K562 (cell line): ENCODE measurements around the gene NUDT5. TPM values are rescaled to one million over a fixed set of nuclear protein-coding genes. Genes with fewer than 3 reads are reported as not detected.

Experiments used
- ATAC-seq: fragments of 200-7000 bp; cut with Tn5 transposase; 3 replicates; pipeline ENCODE4 v1.9.1; 2020; ENCODE audit warnings: moderate library complexity
- BruUV-seq: library from RNA; stranded (reverse); fragments of 400-500 nt; replicated peaks from 2 replicates; lab custom pipeline; 2021; lab: Mats Ljungman, UMichigan
- CTCF ChIA-PET: fragments of 300-600 bp; formaldehyde crosslinking; extraction: SDS; loops from one replicate; lab custom pipeline; 2021; ENCODE audit warnings: low intra/inter-chr PET ratio; lab: Yijun Ruan, JAX
- POLR2A ChIA-PET: fragments of 300-600, 350-650 bp; sonication (Branson Sonifier 250); formaldehyde crosslinking; extraction: SDS; loops from one replicate; lab custom pipeline; 2021; ENCODE audit warnings: antibody characterized with exemption, inconsistent platforms; lab: Yijun Ruan, JAX
- DNase-seq, 4 experiments: peaks; one replicate each; pipeline versions ENCODE4 v3.0.0 to v3.0.0-alpha.2; 2011 to 2018; ENCODE audit warnings: low spot score in 3 of 4, mixed read lengths in 3 of 4; ENCODE audit errors: extremely low read depth in 1 of 4
- FAIRE-seq: peaks from 2 replicates; lab custom pipeline; 2011; peaks lifted over from hg19 to GRCh38; lab: Jason Lieb, UNC
- H2AFZ ChIP-seq: 2 replicates; pipeline ENCODE4 v1.6.0; 2011; ENCODE audit warnings: low read depth, low read length, control low read depth, inconsistent platforms
- H3K27ac ChIP-seq: fragments of 200-600 bp; 3 replicates; pipeline ENCODE4 v1.8.0; 2011; ENCODE audit warnings: low read depth, mild to moderate bottlenecking, control low read depth, inconsistent platforms, low read length, moderate library complexity, mixed read lengths; ENCODE audit errors: extremely low read depth
- H3K27me3 ChIP-seq, 2 experiments: fragments of 300-600 bp in 1 of 2; 2 replicates in 1 of 2; 3 replicates in 1 of 2; pipeline versions ENCODE4 v1.6.0 to v1.8.0; 2011; ENCODE audit warnings: inconsistent platforms in 2 of 2, low read length in 2 of 2, mild to moderate bottlenecking in 1 of 2, mixed read lengths in 1 of 2, moderate library complexity in 1 of 2; ENCODE audit not compliant: control insufficient read depth in 2 of 2, insufficient read depth in 2 of 2
- H3K36me3 ChIP-seq: fragments of 300-600 bp; 3 replicates; pipeline ENCODE4 v1.8.0; 2011; ENCODE audit warnings: mild to moderate bottlenecking, low read length, inconsistent platforms; ENCODE audit not compliant: control insufficient read depth, insufficient read depth
- H3K4me1 ChIP-seq, 2 experiments: fragments of 200-600 bp in 1 of 2; replicated peaks in 1 of 2; 2 replicates in 1 of 2; 3 replicates in 1 of 2; pipeline versions ENCODE4 v1.5.1 to v1.8.0; 2011; ENCODE audit warnings: inconsistent platforms in 2 of 2, low read length in 2 of 2, mild to moderate bottlenecking in 1 of 2, mixed read lengths in 1 of 2, moderate library complexity in 1 of 2; ENCODE audit not compliant: control insufficient read depth in 2 of 2, insufficient read depth in 2 of 2
- H3K4me2 ChIP-seq: 2 replicates; pipeline ENCODE4 v1.6.1; 2011; ENCODE audit warnings: low read length, control low read depth, inconsistent platforms, mixed read lengths; ENCODE audit not compliant: insufficient read depth
- H3K4me3 ChIP-seq: fragments of 200-600 bp; sonication (generic), shearing (Covaris generic); 2 replicates; pipeline ENCODE4 v1.5.1; 2016; ENCODE audit warnings: control low read depth, inconsistent platforms
- H3K79me2 ChIP-seq: fragments of 200-600 bp; 3 replicates; pipeline ENCODE4 v1.8.0; 2011; ENCODE audit warnings: low read length, inconsistent platforms; ENCODE audit not compliant: control insufficient read depth, insufficient read depth
- H3K9ac ChIP-seq, 2 experiments: 2 replicates each; pipeline versions ENCODE4 v1.6.0 to v1.6.1; 2011; ENCODE audit warnings: low read depth in 2 of 2, low read length in 2 of 2, control low read depth in 1 of 2, inconsistent platforms in 1 of 2, mild to moderate bottlenecking in 1 of 2, mixed read lengths in 1 of 2; ENCODE audit not compliant: insufficient read depth in 1 of 2
- H3K9me1 ChIP-seq: one replicate; pipeline ENCODE4 v1.6.0; 2011; ENCODE audit warnings: inconsistent platforms, mild to moderate bottlenecking, low read length, moderate library complexity; ENCODE audit not compliant: control insufficient read depth, insufficient read depth
- H3K9me3 ChIP-seq: replicated peaks from 2 replicates; pipeline ENCODE4 v1.5.1; 2011; ENCODE audit warnings: low read depth, low read length, inconsistent platforms; ENCODE audit not compliant: control insufficient read depth, insufficient read depth
- H4K20me1 ChIP-seq: replicated peaks from 2 replicates; pipeline ENCODE4 v1.6.1; 2011; ENCODE audit warnings: low read length, inconsistent platforms, mixed read lengths; ENCODE audit not compliant: control insufficient read depth, insufficient read depth
- EHMT2 ChIP-seq: fragments of 450-650 bp; IDR thresholded peaks from 2 replicates; pipeline ENCODE4 v1.6.1; 2018; ENCODE audit warnings: antibody characterized with exemption
- EZH2 ChIP-seq: IDR thresholded peaks from 2 replicates; pipeline ENCODE4 v1.6.1; 2012; ENCODE audit warnings: low read depth, mild to moderate bottlenecking, inconsistent platforms, low read length, borderline replicate concordance
- GABPA ChIP-seq: fragments of 200-800 bp; sonication (Bioruptor generic); conservative IDR thresholded peaks from 2 replicates; pipeline ENCODE4 v1.6.1; 2016; ENCODE audit warnings: low read depth, missing genetic modification characterization, missing compliant biosample characterization
- GABPB1 ChIP-seq: sonication (generic); formaldehyde crosslinking; IDR thresholded peaks from 2 replicates; pipeline ENCODE4 v1.8.0; 2022; ENCODE audit warnings: mild to moderate bottlenecking, missing genetic modification reagents
- GABPB2 ChIP-seq: fragments of 250-450 bp; sonication (Bioruptor Pico); conservative IDR thresholded peaks from 2 replicates; pipeline ENCODE4 v1.5.1; 2021; ENCODE audit warnings: mild to moderate bottlenecking
- MLLT1 ChIP-seq, 2 experiments: fragments of 450-650 bp; IDR thresholded peaks; 2 replicates each; pipeline ENCODE4 v1.6.1; 2016
- MXD1 ChIP-seq: fragments of 250-450 bp; sonication (Bioruptor Pico); IDR thresholded peaks from 2 replicates; pipeline ENCODE4 v1.8.0; 2021; ENCODE audit warnings: borderline replicate concordance, mild to moderate bottlenecking, moderate library complexity; ENCODE audit not compliant: poor library complexity, severe bottlenecking
- PHF20 ChIP-seq: fragments of 450-650 bp; IDR thresholded peaks from 2 replicates; pipeline ENCODE4 v1.6.1; 2018; ENCODE audit not compliant: partially characterized antibody
- POLR2AphosphoS5 ChIP-seq: IDR thresholded peaks from 2 replicates; pipeline ENCODE4 v1.6.1; 2011; ENCODE audit warnings: mild to moderate bottlenecking, low read depth, low read length, moderate library complexity; ENCODE audit not compliant: control insufficient read depth, insufficient read depth
- RBFOX2 ChIP-seq: fragments of 200-400 bp; formaldehyde crosslinking; IDR thresholded peaks from 2 replicates; pipeline ENCODE4 v1.6.1; 2017; ENCODE audit warnings: low read depth, mild to moderate bottlenecking, low read length, moderate library complexity
- TFAM ChIP-seq: fragments of 250-450 bp; sonication (Bioruptor Pico); conservative IDR thresholded peaks from 2 replicates; pipeline ENCODE4 v1.5.0; 2021; ENCODE audit warnings: mild to moderate bottlenecking, moderate library complexity
- USF1 ChIP-seq: sonication (generic); formaldehyde crosslinking; IDR thresholded peaks from 2 replicates; pipeline ENCODE4 v1.9.0; 2022; ENCODE audit warnings: mild to moderate bottlenecking, missing genetic modification reagents
- VEZF1 ChIP-seq: fragments of 200-800 bp; sonication (Bioruptor generic); IDR thresholded peaks from 2 replicates; pipeline ENCODE4 v1.6.1; 2017; ENCODE audit warnings: missing genetic modification characterization, missing compliant biosample characterization
- ZBTB1 ChIP-seq: sonication (generic); formaldehyde crosslinking; IDR thresholded peaks from 2 replicates; pipeline ENCODE4 v1.8.1; 2023; ENCODE audit warnings: missing genetic modification reagents, low read depth, mild to moderate bottlenecking, borderline replicate concordance
- ZNF212 ChIP-seq: fragments of 450-650 bp; formaldehyde crosslinking; IDR thresholded peaks from 2 replicates; pipeline ENCODE4 v1.4.0; 2020; ENCODE audit warnings: mild to moderate bottlenecking
- ZNF224 ChIP-seq: sonication (generic); formaldehyde crosslinking; IDR thresholded peaks from 2 replicates; pipeline ENCODE4 v1.8.0; 2022; ENCODE audit warnings: mild to moderate bottlenecking, missing genetic modification reagents
- ZNF263 ChIP-seq: sonication (generic); formaldehyde crosslinking; IDR thresholded peaks from 2 replicates; pipeline ENCODE4 v1.8.0; 2022; ENCODE audit warnings: mild to moderate bottlenecking, missing genetic modification reagents, borderline replicate concordance
- ZNF384 ChIP-seq: IDR thresholded peaks from 2 replicates; pipeline ENCODE4 v1.6.1; 2012; ENCODE audit warnings: low read depth, low read length, improper control_type of control experiment
- WGBS: fragments of 100-300 bp; shearing (Covaris generic); methylation state at CpG from one replicate; pipeline ENCODE4 v1.1.6; 2016; ENCODE audit warnings: low coverage, mixed read lengths; ENCODE audit not compliant: insufficient coverage; ENCODE audit errors: missing lambda C conversion rate; 5-methylcytosine and 5-hydroxymethylcytosine counted together
- in situ Hi-C: fragments of 300-500 bp; cut with MboI; formaldehyde crosslinking; loops from 4 replicates; pipeline ENCODE4 v1.15.0; 2018; ENCODE audit warnings: inconsistent platforms, mixed read lengths
- intact Hi-C: fragments of 100-400 bp; cut with micrococcal nuclease; formaldehyde crosslinking; loops from 2 replicates; pipeline ENCODE4 v1.14.2; 2022
- polyA plus RNA-seq, 8 experiments: library from polyadenylated mRNA; depleted of rRNA in 4 of 8; stranded (reverse) in 5 of 8; unstranded in 3 of 8; fragments of >200 nt; fragmentation: Nextera tagmentation in 2 of 8; fragmentation: Illumina TruSeq in 1 of 8; extraction: Ambion mirVana in 2 of 8; extraction: Trizol in 1 of 8; gene quantifications; 2 replicates each; pipeline versions ENCODE4 v1.2.1 to v1.2.3, GENCODE V29; 2011 to 2014; ENCODE audit warnings: inconsistent platforms in 1 of 8, missing spikeins in 1 of 8
- total RNA-seq, 7 experiments: library from RNA; depleted of rRNA in 6 of 7; stranded (reverse); fragments of >200 nt in 6 of 7; fragmentation: Illumina TruSeq in 2 of 7; extraction: Trizol in 2 of 7; gene quantifications; 2 replicates each; pipeline versions ENCODE4 v1.2.1 to v1.2.3, GENCODE V29; 2011 to 2021; ENCODE audit warnings: low replicate concordance in 1 of 7

The NUDT5 gene
- total and polyA plus RNA-seq, 9 of the 15 experiments (the other 6 are each of a cell fraction or from before 2014, with no cell fraction given): 87.7 to 422 (median 186) TPM

- H3K4me1 ChIP-seq: peaks cover 0 to 2% of the 10 kb centered on the region in 2 experiments; a peak in 2 of 5 replicates
- no peak overlapping the region for H3K4me2 ChIP-seq
- H3K36me3 ChIP-seq: peaks cover 89% of the 10 kb centered on the region
- ChIA-PET POLR2A (interaction anchor here (0.6 to 2.4 kb wide), 3 partner anchors 10 to 19 kb away, joined by 3 to 7 read pairs (median 3); partner anchors contain the start of genes CDC123 and NUDT5), CTCF (interaction anchor here (0.7 to 1.4 kb wide), 4 partner anchors 10 to 1156 kb away, joined by 3 to 4 read pairs (median 3); no protein-coding TSS in a partner anchor)
- H3K9me1 ChIP-seq: no peaks in the 10 kb centered on the region
- no peaks in the 10 kb centered on the region for H3K27me3 ChIP-seq
- DNase-seq (peak in 2 of 4 experiments; percentile 39 to 72), FAIRE-seq (no peak), ATAC-seq (peak; percentile 66)
- no peak overlapping the region for H2AFZ ChIP-seq
- in situ Hi-C loops (no loop called here), intact Hi-C loops (no loop called here)
- H3K27ac ChIP-seq: no peak overlapping the region
- H3K9ac ChIP-seq: no peak overlapping the region
- H3K4me3 ChIP-seq: no peak overlapping the region
- no peaks in the 10 kb centered on the region for H3K9me3 ChIP-seq
- no TSS peak for BruUV-seq
- H4K20me1 ChIP-seq: no peaks in the 10 kb centered on the region
- H3K79me2 ChIP-seq: peaks cover 25% of the 10 kb centered on the region
- WGBS: 37% methylated on average over 6 of the region's 6 CpGs
- TF ChIP-seq GABPA (tag) (peak; percentile 57), PHF20 (no peak), EHMT2 (no peak), GABPB1 (CRISPR knock-in tag) (peak; percentile 37; the same call in 1 of the 2 replicates), ZNF384 (peak; percentile 52; the same call in 1 of the 2 replicates), POLR2AphosphoS5 (no peak), GABPB2 (CRISPR knock-in tag) (no peak), MLLT1 (IDR thresholded peaks at IDR 0.05) (no peak), USF1 (CRISPR knock-in tag) (no peak), ZBTB1 (CRISPR knock-in tag) (no peak), ZNF224 (CRISPR knock-in tag) (no peak), ZNF263 (CRISPR knock-in tag) (no peak), RBFOX2 (no peak), TFAM (no peak), ZNF212 (CRISPR knock-in tag) (no peak), MXD1 (no peak), VEZF1 (no peak), EZH2 (no peak)
Observed at GRCh38 chr10:12214763-12215218, 19.1 kb upstream of the NUDT5 start.
